Measurements from ENCODE around the gene CCDC51. TPM values are rescaled to one million over a fixed set of nuclear protein-coding genes. Genes with fewer than 3 reads are reported as not detected.
A peak's percentile ranks its signal among the peaks of the same experiment; 100 is the strongest.
"Not testable (repeated sequence)": the region's sequence is repeated elsewhere in the genome, so short reads cannot be mapped to it uniquely, and the experiment has no call there.

Gene CCDC51
- total and polyA plus RNA-seq, 7 donors, result 9.4 to 22.5 (median 13.3) TPM

DNA sequence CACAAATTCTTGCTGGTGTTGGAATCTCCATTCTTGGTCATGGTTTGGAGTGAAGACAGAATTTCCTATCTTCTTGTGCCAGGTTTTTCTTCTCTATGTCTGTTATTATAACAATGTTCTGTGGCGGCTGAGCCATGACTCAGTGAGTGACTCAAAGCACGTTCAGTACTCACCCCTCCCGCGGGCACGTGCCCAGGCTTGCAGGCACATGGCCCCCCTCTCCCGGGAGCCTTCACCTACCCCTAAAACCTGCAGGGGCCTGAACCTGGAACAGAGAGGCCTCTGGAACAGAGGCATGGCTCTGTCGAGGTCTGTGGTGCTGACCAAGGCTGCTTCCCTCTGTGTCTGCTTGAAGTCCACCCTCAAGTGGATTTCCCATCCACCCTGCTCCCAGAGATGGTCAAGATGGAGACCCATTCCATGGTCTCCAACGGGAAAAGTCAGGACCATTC lies 37.6 kb downstream of the CCDC51 start:
- H3K27me3 ChIP-seq, result no peaks in the 10 kb centered on the region

DNA sequence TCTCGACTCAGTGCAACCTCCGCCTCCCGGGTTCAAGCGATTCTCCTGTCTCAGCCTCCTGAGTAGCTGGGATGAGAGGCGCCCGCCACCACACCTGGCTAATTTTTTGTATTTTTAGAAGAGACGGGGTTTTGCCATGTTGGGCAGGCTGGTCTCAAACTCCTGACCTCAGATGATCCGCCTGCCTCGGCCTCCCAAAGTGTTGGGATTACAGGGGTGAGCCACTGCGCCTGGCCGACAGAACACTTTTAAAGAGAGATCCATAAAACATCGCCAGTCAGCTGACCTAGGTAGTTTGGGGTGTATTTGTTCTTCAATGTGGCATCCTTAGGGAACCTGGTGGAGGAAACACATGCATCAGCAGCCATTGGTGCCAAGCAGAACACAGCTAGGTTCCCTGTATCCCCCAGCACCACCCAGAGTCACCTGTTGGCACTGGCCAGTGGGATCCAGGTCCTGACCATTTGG lies 38.5 kb downstream of the CCDC51 start:
- H3K4me1 ChIP-seq, result peaks cover 0 to 28% (median 23%) of the 10 kb centered on the region in 4 donors
- peaks cover 0 to 33% (median 17%) of the 10 kb centered on the region in 4 donors for H3K36me3 ChIP-seq
- H3K27ac ChIP-seq, result peak overlapping the region; percentile 88 to 96 (median 89)
- H3K4me3 ChIP-seq, H3K27me3 ChIP-seq, H3K9me3 ChIP-seq: not testable (repeated sequence)
- 92 to 93% methylated on average over 12 of the region's 12 CpGs for WGBS, 2 donors
- DNase-seq, result peak; percentile 69
- intact Hi-C loops (cut with DNase I), result loop anchor here (1.0 to 5.0 kb wide), 2 partner anchors 34 to 156 kb away; partner anchors contain the start of gene PFKFB4

More for the DNA sequence above, 37.6 kb downstream of the CCDC51 start:
- H3K36me3 ChIP-seq, result peaks cover 0 to 42% (median 24%) of the 10 kb centered on the region in 4 donors
- WGBS, 2 donors, result 51 to 67% methylated on average over 8 of the region's 8 CpGs
- TF ChIP-seq POLR2A (IDR thresholded peaks at IDR 0.05), result no peak
- peak in 3 of 4 donors; percentile 80 to 93 (median 86) for TF ChIP-seq EP300 (IDR thresholded peaks at IDR 0.05)
- TF ChIP-seq, protein P1, sequence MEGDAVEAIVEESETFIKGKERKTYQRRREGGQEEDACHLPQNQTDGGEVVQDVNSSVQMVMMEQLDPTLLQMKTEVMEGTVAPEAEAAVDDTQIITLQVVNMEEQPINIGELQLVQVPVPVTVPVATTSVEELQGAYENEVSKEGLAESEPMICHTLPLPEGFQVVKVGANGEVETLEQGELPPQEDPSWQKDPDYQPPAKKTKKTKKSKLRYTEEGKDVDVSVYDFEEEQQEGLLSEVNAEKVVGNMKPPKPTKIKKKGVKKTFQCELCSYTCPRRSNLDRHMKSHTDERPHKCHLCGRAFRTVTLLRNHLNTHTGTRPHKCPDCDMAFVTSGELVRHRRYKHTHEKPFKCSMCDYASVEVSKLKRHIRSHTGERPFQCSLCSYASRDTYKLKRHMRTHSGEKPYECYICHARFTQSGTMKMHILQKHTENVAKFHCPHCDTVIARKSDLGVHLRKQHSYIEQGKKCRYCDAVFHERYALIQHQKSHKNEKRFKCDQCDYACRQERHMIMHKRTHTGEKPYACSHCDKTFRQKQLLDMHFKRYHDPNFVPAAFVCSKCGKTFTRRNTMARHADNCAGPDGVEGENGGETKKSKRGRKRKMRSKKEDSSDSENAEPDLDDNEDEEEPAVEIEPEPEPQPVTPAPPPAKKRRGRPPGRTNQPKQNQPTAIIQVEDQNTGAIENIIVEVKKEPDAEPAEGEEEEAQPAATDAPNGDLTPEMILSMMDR (IDR thresholded peaks at IDR 0.05), result no peak
- TF ChIP-seq POLR2AphosphoS5 (IDR thresholded peaks at IDR 0.05), result peak; percentile 62 to 85 (median 76)
- peaks cover 0 to 28% (median 23%) of the 10 kb centered on the region in 4 donors for H3K4me1 ChIP-seq
- no peaks in the 10 kb centered on the region for H3K9me3 ChIP-seq
- H3K27ac ChIP-seq, result peak overlapping the region; percentile 88 to 96 (median 89)
- H3K4me3 ChIP-seq, result no peak overlapping the region
- intact Hi-C loops (cut with DNase I), result loop anchor here (2.0 to 5.0 kb wide), 2 partner anchors 26 to 155 kb away; partner anchors contain the start of gene PFKFB4
- peak; percentile 98 for DNase-seq

DNA sequence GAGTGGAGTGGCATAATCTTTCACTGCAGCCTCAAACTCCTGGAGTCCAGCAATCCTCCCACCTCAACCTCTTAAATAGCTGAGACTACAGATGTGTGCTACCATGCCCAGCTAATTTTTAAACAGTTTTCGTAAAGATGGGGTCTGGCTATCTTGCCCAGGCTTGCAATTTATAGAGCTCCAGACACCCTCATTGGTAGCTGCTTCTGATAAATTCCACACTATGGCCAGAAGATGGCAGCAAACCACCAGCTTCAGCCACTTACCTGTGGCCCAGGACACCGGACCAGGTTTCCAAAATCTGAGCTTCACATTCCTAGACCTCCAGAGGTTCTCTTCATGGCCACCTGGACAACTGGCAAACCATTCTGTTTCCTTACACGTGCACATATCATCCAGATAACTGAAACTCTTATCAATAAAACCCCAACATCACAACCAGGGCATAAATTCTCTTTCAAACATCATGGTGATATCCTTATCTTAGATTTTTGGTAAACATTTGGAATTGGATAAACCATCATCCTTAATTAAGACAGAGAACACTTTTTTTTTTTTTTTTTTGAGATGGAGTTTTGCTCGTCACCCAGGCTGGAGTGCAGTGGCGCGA lies 39.0 kb downstream of the CCDC51 start:
- intact Hi-C loops (cut with DNase I), result loop anchor here (1.0 to 5.0 kb wide), 2 partner anchors 34 to 156 kb away; partner anchors contain the start of gene PFKFB4
- DNase-seq, result peak; percentile 85
- Histone ChIP-seq H3K27me3 (no peaks in the 10 kb centered on the region), H3K27ac (peak overlapping the region; percentile 88 to 96 (median 89)), H3K36me3 (peaks cover 0 to 28% (median 11%) of the 10 kb centered on the region in 4 donors), H3K9me3 (no peaks in the 10 kb centered on the region), H3K4me1 (peaks cover 0 to 28% (median 23%) of the 10 kb centered on the region in 4 donors), H3K4me3 (no peak overlapping the region)
- TF ChIP-seq POLR2A (IDR thresholded peaks at IDR 0.05) (no peak), POLR2AphosphoS5 (IDR thresholded peaks at IDR 0.05) (peak in 2 of 4 donors; percentile 20 to 39), EP300 (IDR thresholded peaks at IDR 0.05) (no peak)
- TF ChIP-seq, protein P1 (IDR thresholded peaks at IDR 0.05), result peak; percentile 83 to 96 (median 86)
- WGBS, 2 donors, result 57 to 66% methylated on average over 6 of the region's 6 CpGs

DNA sequence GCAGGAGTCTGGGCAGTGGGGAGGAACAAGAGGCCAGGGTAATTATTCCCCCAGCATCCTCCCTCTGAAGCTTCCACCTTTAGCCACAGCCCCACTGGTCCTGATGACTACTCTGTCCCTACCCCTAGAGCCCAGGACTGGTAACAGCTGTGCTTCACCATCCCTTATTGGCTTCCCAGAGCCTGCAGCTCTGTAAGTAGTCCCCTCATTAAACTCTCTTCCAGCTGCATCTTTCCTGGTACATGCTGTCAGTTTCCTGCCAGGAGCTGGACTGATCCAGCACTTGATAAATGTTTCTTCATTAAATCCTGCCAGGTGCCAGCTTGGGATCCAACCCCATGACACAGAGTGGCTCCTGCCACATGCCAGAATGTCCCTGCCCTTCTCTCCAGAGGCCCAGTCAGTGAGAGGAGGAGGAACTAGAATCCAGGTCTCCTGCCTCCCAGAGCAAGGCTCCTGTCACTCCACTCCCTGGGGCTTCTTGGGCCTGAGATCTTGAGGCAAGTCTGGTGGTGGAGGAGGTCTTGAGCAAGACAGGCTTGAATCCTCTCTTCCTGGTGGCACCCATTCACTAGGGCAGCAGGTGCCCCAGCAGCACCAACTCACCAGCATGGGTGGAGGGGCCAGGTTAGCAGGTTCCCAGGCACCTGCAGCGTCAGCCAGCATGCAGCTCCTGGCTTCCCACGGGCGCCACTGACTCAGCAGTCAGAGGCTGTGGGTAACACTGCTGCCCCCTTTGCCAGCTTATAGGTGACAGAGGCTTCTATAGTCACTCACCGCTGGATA lies 40.3 kb downstream of the CCDC51 start:
- intact Hi-C loops (cut with DNase I), result loop anchor here (5.0 kb wide), 2 partner anchors 122 to 158 kb away; partner anchors contain the start of gene PFKFB4
- Histone ChIP-seq H3K27ac (peak overlapping the region in 3 of 4 donors; percentile 5 to 89 (median 20)), H3K4me3 (no peak overlapping the region), H3K36me3 (peaks cover 0 to 14% (median 4%) of the 10 kb centered on the region in 4 donors), H3K27me3 (no peaks in the 10 kb centered on the region), H3K4me1 (peaks cover 0 to 28% (median 23%) of the 10 kb centered on the region in 4 donors), H3K9me3 (no peaks in the 10 kb centered on the region)
- TF ChIP-seq, protein P1 (IDR thresholded peaks at IDR 0.05), result no peak
- TF ChIP-seq POLR2AphosphoS5 (IDR thresholded peaks at IDR 0.05) (no peak), POLR2A (IDR thresholded peaks at IDR 0.05) (no peak), EP300 (IDR thresholded peaks at IDR 0.05) (no peak)
- WGBS, 2 donors, result 58 to 59% methylated on average over 4 of the region's 4 CpGs
- no peak for DNase-seq
